Hematopoietic multipotent progenitor cell treated with erythropoietin and hydrocortisone succinate and interleukin-3 and kit ligand, for 17 days (in vitro differentiated cells): Measurements from ENCODE around the gene PALLD.

ENCODE experiments used
- DNase-seq: peaks from one replicate; pipeline ENCODE4 v3.0.0-alpha.2; 2015; ENCODE audit warnings: low spot score

PALLD gene

DNA sequence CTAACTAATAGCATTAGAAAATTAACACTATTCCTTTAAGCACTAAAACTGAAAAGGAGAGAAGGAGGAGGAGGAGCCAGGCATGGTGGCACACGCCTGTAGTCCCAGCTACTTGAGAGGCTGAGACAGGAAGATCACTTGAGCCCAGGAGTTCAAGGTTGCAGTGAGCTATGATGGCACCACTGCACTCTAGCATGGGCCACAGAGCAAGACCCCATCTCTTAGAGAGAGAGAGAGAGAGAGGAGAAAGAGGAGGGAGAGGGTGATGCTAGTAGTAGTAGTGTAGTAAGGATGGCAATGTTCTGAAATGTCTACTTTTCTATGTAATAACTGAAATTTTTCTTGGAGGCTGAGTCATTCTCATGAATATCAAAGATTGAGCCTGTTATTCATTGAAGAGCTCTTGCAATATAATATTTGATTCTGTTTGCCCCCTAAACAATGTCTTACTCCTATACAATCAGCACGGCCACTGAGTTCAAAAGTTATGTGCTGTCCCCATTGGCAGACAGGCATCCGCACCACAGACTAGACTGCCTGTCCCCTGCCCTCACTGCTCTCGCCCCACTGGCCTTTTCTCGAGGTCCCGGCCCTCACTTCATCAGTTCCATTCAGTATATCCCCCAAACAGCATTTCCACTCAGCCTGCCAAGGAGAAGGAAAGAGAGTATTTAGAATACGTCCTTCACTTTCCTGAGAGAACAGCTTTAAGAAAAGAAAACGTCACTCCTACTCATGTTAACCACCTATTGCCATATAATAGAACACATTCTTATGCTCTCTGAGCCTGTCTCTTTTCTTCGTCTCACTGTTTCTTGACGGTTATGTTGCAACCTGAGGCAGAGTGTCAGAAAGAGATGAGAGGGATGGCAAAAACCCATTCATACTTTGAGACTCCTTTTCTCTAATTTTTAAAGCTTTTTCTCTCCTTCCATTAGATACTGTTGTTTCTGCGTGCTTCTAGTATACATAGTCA, 238.1 kb downstream of the PALLD start:
- DNase-seq: no peak

- no peak for DNase-seq
Observed at GRCh38 chr4:168735735-168736134, 238.9 kb downstream of the PALLD start.

- DNase-seq: no peak
Observed at GRCh38 chr4:168736860-168737805, 240.3 kb downstream of the PALLD start.

GRCh38 chr4:168737806-168738172, 240.9 kb downstream of the PALLD start:
- no peak for DNase-seq

DNA sequence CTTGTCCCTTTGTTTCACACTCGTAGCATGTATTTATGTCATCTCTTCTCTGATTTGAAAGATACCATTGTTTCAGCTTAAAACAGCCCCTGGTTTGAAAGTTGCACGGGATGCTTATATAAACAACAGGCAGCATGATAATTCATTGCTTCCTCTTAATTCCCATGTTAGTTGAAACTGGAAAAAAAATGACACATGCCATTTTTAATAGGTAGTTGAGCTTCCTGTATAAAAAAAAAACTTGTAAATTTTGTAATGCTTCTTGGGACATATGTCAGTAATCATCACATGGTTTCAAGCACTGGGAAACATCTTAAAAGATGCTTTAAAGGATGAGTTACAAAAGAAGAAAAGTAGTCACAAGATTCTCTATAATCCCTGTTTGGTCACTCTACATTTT, 243.0 kb downstream of the PALLD start:
- DNase-seq: no peak

- DNase-seq: no peak
Observed at GRCh38 chr4:168740691-168741090, 243.8 kb downstream of the PALLD start.

- no peak for DNase-seq
Observed at GRCh38 chr4:168741281-168742173, 244.7 kb downstream of the PALLD start.

DNA sequence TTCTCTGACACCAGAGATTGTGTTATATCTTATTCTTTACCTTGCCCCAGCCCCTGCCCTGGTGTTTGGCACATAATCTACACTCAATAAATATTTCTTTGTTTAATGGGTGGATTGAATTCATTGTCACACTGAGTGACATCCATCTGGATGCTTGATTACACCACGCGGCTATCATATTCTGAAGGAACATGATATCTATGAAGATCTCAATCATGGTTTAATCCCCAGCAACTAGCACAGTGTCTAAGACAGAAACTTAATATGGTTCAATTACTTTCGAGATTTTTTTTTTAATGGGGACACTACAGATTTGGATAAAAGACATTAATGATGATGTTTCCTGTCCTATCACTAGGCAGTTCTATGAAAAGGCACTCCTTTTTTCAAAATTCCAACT, 246.3 kb downstream of the PALLD start:
- DNase-seq: no peak

- no peak for DNase-seq
Observed at GRCh38 chr4:168743601-168744000, 246.7 kb downstream of the PALLD start.

DNA sequence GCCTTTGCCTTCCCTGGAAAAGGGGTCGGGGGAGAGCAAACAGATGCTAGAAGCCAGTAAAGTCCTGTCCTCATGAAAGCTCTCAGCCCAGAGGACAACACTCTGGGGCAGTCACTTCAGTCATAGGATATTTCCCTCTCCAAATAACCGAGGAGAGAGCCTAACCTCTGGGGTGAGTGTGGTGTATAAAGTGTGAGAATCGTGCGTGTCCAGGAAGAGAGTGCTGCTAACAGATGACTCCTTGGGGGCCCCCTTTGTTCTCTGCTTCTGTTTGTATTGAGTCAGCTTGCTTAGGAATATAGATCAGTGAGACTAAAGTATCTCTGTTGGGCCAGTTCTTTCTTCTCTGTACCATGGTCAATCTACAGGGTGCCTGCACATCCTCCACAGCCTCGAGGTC, 247.2 kb downstream of the PALLD start:
- no peak for DNase-seq

DNA sequence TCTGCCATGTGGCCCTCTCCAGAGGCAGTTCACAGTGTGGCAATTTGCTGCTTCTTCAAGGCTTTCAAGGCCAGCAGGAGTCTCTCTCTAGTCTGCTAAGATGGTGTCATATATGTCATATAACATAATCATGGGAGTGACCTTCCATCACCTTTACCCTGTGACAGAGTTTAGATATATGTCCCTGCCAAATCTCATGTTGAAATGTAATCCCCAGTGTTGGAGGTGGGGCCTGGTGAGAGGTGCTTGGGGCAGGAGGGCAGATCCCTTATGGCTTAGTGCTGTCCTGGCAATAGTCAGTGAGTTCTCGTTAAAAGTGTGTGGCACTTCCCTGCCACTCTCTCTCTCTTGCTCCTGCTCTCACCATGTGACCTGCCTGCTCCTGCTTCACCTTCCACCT, 252.0 kb downstream of the PALLD start:
- no peak for DNase-seq

- DNase-seq: no peak
Observed at GRCh38 chr4:168751263-168752225, 254.7 kb downstream of the PALLD start.

DNA sequence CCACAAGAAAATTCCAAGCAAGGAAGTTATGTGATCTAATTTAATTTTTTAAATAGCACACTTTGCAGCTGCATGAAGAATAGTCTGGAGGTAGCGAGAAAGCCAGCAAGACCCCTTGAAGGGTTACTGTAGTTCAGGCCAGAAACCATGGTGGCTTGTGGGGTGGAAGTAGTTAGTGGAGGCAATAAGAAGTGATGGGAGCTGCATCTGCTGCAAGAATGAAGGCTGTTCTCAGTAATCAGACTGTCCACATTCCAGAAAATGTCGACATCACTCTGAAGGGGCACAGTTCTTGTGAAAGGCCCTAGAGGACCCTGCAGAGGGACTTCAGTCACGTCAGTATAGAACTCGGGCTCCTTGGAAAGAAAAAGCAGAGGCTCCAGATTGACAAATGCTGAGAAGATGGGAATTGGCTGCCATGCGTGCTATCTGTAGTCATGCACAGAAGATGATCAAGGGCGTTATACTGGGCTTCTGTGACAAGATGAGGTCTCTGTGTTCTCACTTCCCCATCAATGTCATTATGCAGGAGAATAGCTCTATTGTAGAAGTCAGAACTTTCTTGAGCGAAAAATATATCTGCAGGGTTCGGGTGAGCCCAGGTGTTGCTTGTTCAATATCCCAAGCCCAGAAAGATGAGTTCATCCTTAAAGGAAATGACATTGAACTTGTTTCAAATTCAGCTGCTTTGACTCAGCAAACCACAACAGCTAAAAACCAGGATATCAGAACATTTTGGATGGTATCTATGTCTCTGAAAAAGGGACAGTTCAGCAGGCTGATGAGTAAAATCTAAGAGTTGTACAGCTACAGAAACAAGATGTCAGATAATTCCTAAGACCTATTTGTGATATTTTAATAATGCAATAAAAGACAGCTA, 259.0 kb downstream of the PALLD start:
- DNase-seq: no peak

DNA sequence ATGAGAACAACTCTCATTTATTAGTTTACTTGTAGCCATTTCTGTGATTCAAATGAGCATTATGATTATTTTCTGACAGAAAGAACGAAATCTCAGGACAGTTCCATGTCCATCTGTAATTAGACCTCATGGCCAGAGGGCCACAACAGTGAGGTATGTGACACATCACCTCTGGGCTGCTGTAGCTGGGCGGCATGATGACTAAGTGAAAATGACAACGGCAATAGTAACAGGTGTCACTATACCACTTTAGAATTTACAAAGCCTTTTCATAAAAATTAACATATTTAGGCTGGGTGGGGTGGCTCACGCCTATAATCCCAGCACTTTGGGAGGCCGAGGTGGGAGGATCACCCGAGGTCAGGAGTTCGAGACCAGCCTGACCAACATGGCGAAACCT, 260.6 kb downstream of the PALLD start:
- DNase-seq: no peak

DNA sequence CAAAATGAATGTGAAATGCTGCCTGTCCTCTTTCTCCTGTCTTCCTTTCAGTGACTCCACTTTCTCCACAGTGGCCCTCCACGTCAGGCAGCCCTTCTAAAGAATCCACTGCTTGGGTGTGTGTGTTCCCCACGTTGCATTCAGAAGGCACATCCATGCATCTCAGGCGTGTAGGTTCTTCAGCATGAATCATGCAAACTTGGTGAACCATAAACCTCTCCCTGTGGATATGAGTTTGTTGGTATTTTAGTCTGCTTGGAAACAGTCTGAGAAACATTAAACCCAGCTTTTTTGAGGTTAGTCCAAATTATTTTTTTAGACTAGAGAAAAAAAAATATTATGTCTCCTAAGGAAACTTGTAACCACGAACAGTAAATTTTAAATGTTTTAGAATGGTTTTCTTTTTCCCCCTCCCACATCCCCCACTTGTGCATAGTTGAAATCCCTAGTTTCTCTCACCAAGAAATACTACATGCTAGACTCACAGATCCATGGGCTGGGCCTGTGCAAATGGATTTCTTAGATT, 261.6 kb downstream of the PALLD start:
- no peak for DNase-seq

DNA sequence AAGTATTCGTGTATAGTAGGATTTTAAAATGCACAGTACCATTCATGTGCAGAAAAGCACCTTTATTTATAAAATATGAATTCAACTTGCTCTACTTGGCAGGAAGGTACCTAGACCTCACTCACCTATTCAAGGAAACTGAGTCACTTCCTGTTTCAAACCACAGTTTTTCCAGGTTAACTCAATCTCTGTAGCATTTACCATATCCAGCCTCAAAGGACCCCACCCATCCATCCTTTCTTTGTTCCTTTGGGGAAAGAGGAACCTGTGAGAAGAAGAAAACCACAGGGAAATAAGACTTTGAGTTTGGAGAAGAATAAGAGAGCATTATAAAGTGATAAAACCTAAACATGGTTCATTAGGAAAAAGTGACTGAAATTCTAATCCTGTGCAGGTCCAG, 262.5 kb downstream of the PALLD start:
- no peak for DNase-seq

- no peak for DNase-seq
Observed at GRCh38 chr4:168759959-168760527, 263.2 kb downstream of the PALLD start.

DNA sequence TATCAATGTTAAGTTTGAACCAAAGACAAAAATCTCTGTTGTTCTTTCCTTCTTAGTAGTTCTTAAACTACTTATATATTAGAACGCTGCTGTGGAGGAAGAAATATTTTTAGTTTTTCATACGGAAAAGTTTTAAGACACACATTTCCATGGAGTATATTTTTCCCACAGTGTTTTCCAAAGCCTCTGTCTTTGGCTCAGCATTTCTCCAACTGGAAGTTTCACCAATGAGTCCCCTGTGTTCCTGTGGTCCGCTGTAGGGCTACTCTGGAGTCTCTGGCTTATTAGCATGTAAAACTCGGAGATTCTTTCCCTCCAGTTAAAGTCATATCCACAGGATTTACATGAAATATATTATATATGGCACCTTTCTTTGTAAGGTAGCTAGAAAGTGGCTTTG, 264.2 kb downstream of the PALLD start:
- DNase-seq: no peak

- no peak for DNase-seq
Observed at GRCh38 chr4:168765322-168765721, 268.5 kb downstream of the PALLD start.
